GM21360 (cell line): ENCODE results near the gene TAAR5.
A peak's percentile ranks its signal among the peaks of the same experiment; 100 is the strongest.
"Not testable (repeated sequence)": the region's sequence is repeated elsewhere in the genome, so short reads cannot be mapped to it uniquely, and the experiment has no call there.

Experiments used
- ATAC-seq: cut with Tn5 transposase; IDR thresholded peaks from one replicate; pipeline ENCODE4 v1.9.1; 2021; ENCODE audit warnings: mild to moderate bottlenecking, moderate library complexity; ENCODE audit not compliant: unreplicated experiment

The TAAR5 gene

GRCh38 chr6:132589454-132589853, at the start of gene TAAR5:
TSS of gene TAAR5 (minus strand) at chr6:132589741. CDS start at chr6:132589686, 55 bp downstream.
- ATAC-seq, result no peak

- not testable (repeated sequence) for ATAC-seq
These were observed 47.6 kb upstream of the TAAR5 start for GRCh38 chr6:132637135-132637534.

GRCh38 chr6:132635906-132636305, 46.4 kb upstream of the TAAR5 start:
- ATAC-seq, result not testable (repeated sequence)

GRCh38 chr6:132635288-132635687, 45.7 kb upstream of the TAAR5 start:
- ATAC-seq, result not testable (repeated sequence)

GRCh38 chr6:132634796-132635195, 45.3 kb upstream of the TAAR5 start:
- ATAC-seq, result no peak

GRCh38 chr6:132633362-132633761, 43.8 kb upstream of the TAAR5 start:
- no peak for ATAC-seq

- no peak for ATAC-seq
These were observed 34.6 kb upstream of the TAAR5 start, which contains the start of gene TAAR2 for GRCh38 chr6:132624175-132624574. TSS of gene TAAR2 (minus strand) at chr6:132624275. CDS start at chr6:132624275, 0 bp downstream.

GRCh38 chr6:132623106-132623845, 33.7 kb upstream of the TAAR5 start:
- ATAC-seq, result no peak

- ATAC-seq, result no peak
These were observed 27.1 kb upstream of the TAAR5 start for GRCh38 chr6:132616677-132617076.

- peak; percentile 48 for ATAC-seq
These were observed 25.0 kb upstream of the TAAR5 start for GRCh38 chr6:132614554-132614953.

- no peak for ATAC-seq
These were observed 23.0 kb upstream of the TAAR5 start for GRCh38 chr6:132612449-132613108.

- ATAC-seq, result no peak
These were observed 22.1 kb upstream of the TAAR5 start for GRCh38 chr6:132611616-132612015.

- no peak for ATAC-seq
These were observed 18.1 kb upstream of the TAAR5 start for GRCh38 chr6:132607544-132608233.

- no peak for ATAC-seq
These were observed 15.2 kb upstream of the TAAR5 start for GRCh38 chr6:132604635-132605152.

GRCh38 chr6:132600900-132601299, 11.4 kb upstream of the TAAR5 start:
- not testable (repeated sequence) for ATAC-seq

GRCh38 chr6:132598473-132598872, 8.9 kb upstream of the TAAR5 start:
- ATAC-seq, result peak; percentile 79

GRCh38 chr6:132596201-132596600, 6.7 kb upstream of the TAAR5 start:
- ATAC-seq, result no peak

GRCh38 chr6:132592855-132593254, 3.3 kb upstream of the TAAR5 start:
- no peak for ATAC-seq

- no peak for ATAC-seq
These were observed 821 bp upstream of the TAAR5 start for GRCh38 chr6:132590362-132590761.

- no peak for ATAC-seq
These were observed 2.1 kb downstream of the TAAR5 start for GRCh38 chr6:132587424-132587823.

GRCh38 chr6:132584698-132585097, 4.8 kb downstream of the TAAR5 start:
- ATAC-seq, result no peak
